Pancreas (tissue), 10 donors: ENCODE measurements around the gene EPN2. TPM values are rescaled to one million over a fixed set of nuclear protein-coding genes. Genes with fewer than 3 reads are reported as not detected.

Experiments used
- ATAC-seq, 4 donors: fragments of 200-7000 bp; cut with Tn5 transposase; one replicate each; pipeline versions ENCODE4 v1.8.0 to v1.9.1; 2020; ENCODE audit warnings: mild to moderate bottlenecking in 4 of 4, moderate library complexity in 4 of 4
- DNase-seq, 6 donors: peaks; one replicate each; pipeline ENCODE4 v3.0.0-alpha.2; 2020
- FAIRE-seq: peaks from 2 replicates; lab custom pipeline; 2012; peaks lifted over from hg19 to GRCh38; lab: Jason Lieb, UNC
- H3K27ac ChIP-seq, 4 donors: fragments of 200-600 bp; sonication (generic); 1 replicate in 3 of 4; 2 replicates in 1 of 4; pipeline versions ENCODE4 v1.5.0 to v1.8.0; 2020
- H3K27me3 ChIP-seq, 4 donors: fragments of 200-600 bp; one replicate each; pipeline ENCODE4 v1.8.0; 2021
- H3K36me3 ChIP-seq, 3 donors: fragments of 200-600 bp; sonication (generic) in 1 of 3; one replicate each; pipeline versions ENCODE4 v1.5.0 to v1.8.0; 2020 to 2021
- H3K4me1 ChIP-seq, 3 donors: fragments of 200-600 bp; one replicate each; pipeline ENCODE4 v1.8.0; 2021
- H3K4me3 ChIP-seq, 4 donors: fragments of 200-600 bp; sonication (generic) in 2 of 4; one replicate each; pipeline versions ENCODE4 v1.5.0 to v1.8.0; 2020 to 2021
- H3K9me3 ChIP-seq, 4 donors: fragments of 200-600 bp; one replicate each; pipeline ENCODE4 v1.8.0; 2021
- CTCF ChIP-seq, 4 donors: fragments of 200-600 bp; sonication (generic) in 3 of 4; IDR thresholded peaks; one replicate each; pipeline versions ENCODE4 v1.5.0 to v1.8.0; 2021; ENCODE audit warnings: antibody characterized with exemption in 4 of 4
- WGBS, 2 donors: extraction: QIAGEN DNeasy Blood & Tissue Kit; methylation state at CpG; one replicate each; pipeline ENCODE4 v1.1.7; 2013; 5-methylcytosine and 5-hydroxymethylcytosine counted together
- intact Hi-C, 3 donors: fragments of 100-400 bp; cut with DNase I; formaldehyde crosslinking; loops; one replicate each; pipeline versions ENCODE4 v1.11.1 to v1.14.2; 2022
- polyA plus RNA-seq, 2 donors: library from polyadenylated mRNA; stranded (reverse); fragments of 200-250 nt; gene quantifications; one replicate each; pipeline ENCODE4 v1.2.3, GENCODE V29; 2013
- total RNA-seq, 6 donors: library from RNA; stranded (reverse); fragmentation: NEBNext Ultra II Directional in 4 of 6; extraction: Animal tissue kit (Norgen Biotek cat#: 25700) in 4 of 6; gene quantifications; one replicate each; pipeline versions ENCODE4 v1.2.1 to v1.2.4, GENCODE V29; 2021 to 2023
- donor health status: healthy with polysubstance abuse.
- donor health status: DM: no; HTN: no; CAD: no; lungs with moderate emphysema.
- donor health status: DM: no; HTN: no; CAD: no.
- donor health status: control.
- donor health status: control.
- donor health status: Bipolar disorder and iron deficiency.
- donor health status: DM: yes; HTN: yes; CAD: no.
- donor health status: DM: no; HTN: no; CAD: no.
- donor health status: DM: no; HTN: no; CAD: no.
- donor health status: DM: yes; HTN: yes; CAD: no.

Gene EPN2
- total and polyA plus RNA-seq, 8 donors, result 13.4 to 29.4 (median 15.7) TPM

GRCh38 chr17:19329839-19330238, 92.7 kb downstream of the EPN2 start:
- 94 to 95% methylated on average over 2 of the region's 2 CpGs for WGBS, 2 donors
- H3K9me3 ChIP-seq, result no peaks in the 10 kb centered on the region

GRCh38 chr17:19330271-19330670, 93.1 kb downstream of the EPN2 start:
- H3K4me3 ChIP-seq, result no peak overlapping the region
- H3K27me3 ChIP-seq, result no peaks in the 10 kb centered on the region
- FAIRE-seq, result no peak
- WGBS, 2 donors, result 82 to 84% methylated on average over 3 of the region's 3 CpGs
- intact Hi-C loops, result no loop called here
- no peaks in the 10 kb centered on the region for H3K4me1 ChIP-seq
- TF ChIP-seq CTCF (IDR thresholded peaks at IDR 0.05), result no peak
- H3K9me3 ChIP-seq, result no peaks in the 10 kb centered on the region
- DNase-seq, result no peak
- no peak overlapping the region for H3K27ac ChIP-seq
- peaks cover 0 to 4% (median 0%) of the 10 kb centered on the region in 3 donors for H3K36me3 ChIP-seq
- ATAC-seq, result no peak

More at GRCh38 chr17:19329839-19330238, 92.7 kb downstream of the EPN2 start:
- H3K36me3 ChIP-seq, result peaks cover 0 to 4% (median 0%) of the 10 kb centered on the region in 3 donors
- intact Hi-C loops, result no loop called here
- H3K27ac ChIP-seq, result no peak overlapping the region
- FAIRE-seq (no peak), ATAC-seq (no peak), DNase-seq (peak in 1 of 6 donors; percentile 23)
- H3K4me3 ChIP-seq, result no peak overlapping the region
- H3K27me3 ChIP-seq, result no peaks in the 10 kb centered on the region
- no peak for TF ChIP-seq CTCF (IDR thresholded peaks at IDR 0.05)
- H3K4me1 ChIP-seq, result no peaks in the 10 kb centered on the region

GRCh38 chr17:19331134-19331533, 94.0 kb downstream of the EPN2 start:
- no peaks in the 10 kb centered on the region for H3K9me3 ChIP-seq
- TF ChIP-seq CTCF (IDR thresholded peaks at IDR 0.05), result no peak
- ATAC-seq, result peak in 1 of 4 donors; percentile 23
- H3K4me3 ChIP-seq, result no peak overlapping the region
- peaks cover 0 to 4% (median 0%) of the 10 kb centered on the region in 3 donors for H3K36me3 ChIP-seq
- no peaks in the 10 kb centered on the region for H3K27me3 ChIP-seq
- no peak for DNase-seq
- H3K4me1 ChIP-seq, result no peaks in the 10 kb centered on the region
- intact Hi-C loops, result no loop called here
- FAIRE-seq, result no peak
- WGBS, 2 donors, result 89 to 90% methylated on average over 4 of the region's 4 CpGs
- no peak overlapping the region for H3K27ac ChIP-seq

GRCh38 chr17:19331543-19332245, 94.5 kb downstream of the EPN2 start:
- Histone ChIP-seq H3K4me3 (no peak overlapping the region), H3K9me3 (no peaks in the 10 kb centered on the region), H3K36me3 (peaks cover 0 to 4% (median 0%) of the 10 kb centered on the region in 3 donors), H3K27me3 (no peaks in the 10 kb centered on the region), H3K27ac (no peak overlapping the region), H3K4me1 (no peaks in the 10 kb centered on the region)
- WGBS, 2 donors, result 93 to 95% methylated on average over 13 of the region's 13 CpGs
- peak in 1 of 6 donors; percentile 35 for DNase-seq
- no peak for FAIRE-seq
- intact Hi-C loops, result no loop called here
- no peak for TF ChIP-seq CTCF (IDR thresholded peaks at IDR 0.05)
- no peak for ATAC-seq
